Measurements from ENCODE around the gene TXN2.
A peak's percentile ranks its signal among the peaks of the same experiment; 100 is the strongest.
"Not testable (repeated sequence)": the region's sequence is repeated elsewhere in the genome, so short reads cannot be mapped to it uniquely, and the experiment has no call there.

Gene TXN2, protein sequence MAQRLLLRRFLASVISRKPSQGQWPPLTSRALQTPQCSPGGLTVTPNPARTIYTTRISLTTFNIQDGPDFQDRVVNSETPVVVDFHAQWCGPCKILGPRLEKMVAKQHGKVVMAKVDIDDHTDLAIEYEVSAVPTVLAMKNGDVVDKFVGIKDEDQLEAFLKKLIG

GRCh38 chr22:36481393-36482168 is at the start of gene TXN2:
TXN2 (minus strand) TSS chr22:36481640; CDS start chr22:36480837, 803 bp downstream.
- DNase-seq (ENCODE audit: low read depth), result peak; percentile 93

DNA sequence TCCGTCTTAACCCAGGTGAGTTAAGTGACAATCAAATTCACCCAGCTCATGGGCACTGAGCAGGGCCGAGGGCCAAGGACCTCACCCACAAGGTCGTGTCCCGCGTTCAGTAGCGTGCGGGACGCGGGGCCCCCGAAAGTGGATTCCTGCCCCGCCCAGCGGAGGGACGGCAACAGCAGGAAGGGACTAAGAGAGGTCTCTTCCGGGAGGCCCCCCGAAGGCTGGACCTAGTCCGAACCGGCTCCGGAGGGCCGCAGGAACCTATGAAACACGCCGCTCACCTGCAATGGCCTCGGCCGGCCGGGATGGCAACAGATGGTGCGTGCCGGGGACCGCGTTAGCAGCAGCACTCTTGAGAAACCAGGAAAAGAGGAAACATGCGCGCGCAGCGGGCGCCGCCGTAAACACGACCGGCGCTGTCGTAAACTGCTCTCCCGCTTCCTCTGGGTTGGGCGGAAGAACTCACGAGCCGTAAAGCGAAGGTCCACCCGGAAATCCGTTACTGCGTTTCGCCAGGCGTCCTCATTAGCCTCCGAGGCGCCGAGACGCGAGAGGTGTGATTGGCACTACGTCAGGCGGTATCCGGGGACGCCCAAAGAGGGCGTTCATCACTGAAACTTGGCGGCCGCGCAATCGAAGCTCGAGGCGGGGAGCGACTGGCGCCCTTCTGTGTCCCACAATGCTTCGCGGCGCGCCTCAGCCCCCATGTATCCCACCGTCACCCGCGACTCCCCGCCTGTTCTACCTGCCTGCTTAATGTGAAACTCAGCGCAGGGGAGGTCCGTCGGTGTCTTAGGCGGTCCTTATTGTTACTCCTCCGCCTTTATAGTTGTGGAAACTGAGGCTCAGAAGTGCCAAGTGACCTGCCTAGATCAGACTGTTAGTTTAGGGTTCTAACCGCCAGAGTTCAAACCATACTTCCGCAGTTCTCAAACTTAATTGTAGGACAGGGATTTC is 47.6 kb upstream of the TXN2 start, which contains the start of gene EIF3D:
Gene EIF3D, minus strand, starts transcription at position 372 of the 957 bp plus-strand sequence. CDS start 3,045 bp downstream, outside the sequence.
- DNase-seq (ENCODE audit: low read depth), result peak; percentile 96

- DNase-seq (ENCODE audit: low read depth), result no peak
Observed at GRCh38 chr22:36528341-36528740, 46.9 kb upstream of the TXN2 start.

GRCh38 chr22:36522662-36523061 is 41.2 kb upstream of the TXN2 start:
- DNase-seq (ENCODE audit: low read depth), result no peak

DNA sequence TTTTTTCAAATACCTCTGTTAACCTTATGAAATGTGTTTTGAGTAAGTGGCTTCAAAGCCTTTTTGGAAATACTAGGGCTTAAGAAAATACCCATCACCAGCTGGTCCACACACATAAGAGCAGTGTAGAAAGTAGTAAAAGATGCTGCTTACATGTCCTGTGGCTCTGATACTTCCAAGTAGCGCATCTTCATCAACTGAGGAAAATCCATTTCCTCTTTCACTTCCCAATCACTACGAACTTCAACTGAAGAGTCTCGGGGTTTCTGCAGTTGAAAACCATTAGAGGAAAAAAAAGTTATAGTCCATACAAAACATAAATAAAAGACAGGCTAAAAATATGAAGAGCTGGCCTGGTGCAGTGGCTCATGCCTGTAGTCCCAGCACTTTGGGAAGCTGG is 39.0 kb upstream of the TXN2 start:
- no peak for DNase-seq (ENCODE audit: low read depth)

GRCh38 chr22:36519906-36520305 is 38.5 kb upstream of the TXN2 start:
- DNase-seq (ENCODE audit: low read depth), result not testable (repeated sequence)

DNA sequence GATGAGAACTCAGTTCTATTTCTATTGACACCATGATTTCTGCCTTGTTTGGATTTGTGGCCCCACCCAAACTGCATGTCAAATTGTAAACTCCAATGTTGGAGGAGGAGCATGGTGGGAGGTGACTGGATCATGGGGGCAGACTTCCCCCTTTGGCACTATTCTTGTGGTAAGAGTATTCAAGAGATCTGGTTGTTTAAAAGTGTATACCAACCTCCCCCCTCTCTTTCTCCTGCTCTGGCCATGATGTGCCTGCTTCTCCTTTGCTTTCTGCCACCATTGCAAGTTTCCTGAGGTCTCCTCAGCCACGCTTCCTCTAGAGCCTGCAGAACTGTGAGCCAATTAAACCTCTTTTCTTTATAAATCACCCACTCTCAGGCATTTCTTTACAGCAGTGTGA is 33.3 kb upstream of the TXN2 start:
- DNase-seq (ENCODE audit: low read depth), result no peak

DNA sequence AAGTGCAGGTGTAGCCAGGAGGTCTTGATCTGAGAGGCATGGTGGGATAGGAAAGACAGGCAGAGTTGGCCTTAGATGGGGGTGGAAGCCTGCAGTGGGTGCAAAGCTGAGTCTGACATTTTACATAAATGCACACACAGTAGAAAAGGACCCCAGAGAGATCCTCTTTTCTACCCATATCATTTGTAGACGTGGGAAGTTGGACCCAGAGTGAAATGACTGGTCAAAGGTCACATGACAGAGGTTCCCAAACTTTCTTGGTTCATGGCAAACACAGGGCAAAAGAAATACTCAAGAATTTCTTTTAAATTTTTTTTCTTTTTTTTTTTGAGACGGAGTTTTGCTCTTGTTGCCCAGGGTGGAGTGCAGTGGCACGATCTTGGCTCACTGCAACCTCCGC is 31.6 kb upstream of the TXN2 start:
- no peak for DNase-seq (ENCODE audit: low read depth)

DNA sequence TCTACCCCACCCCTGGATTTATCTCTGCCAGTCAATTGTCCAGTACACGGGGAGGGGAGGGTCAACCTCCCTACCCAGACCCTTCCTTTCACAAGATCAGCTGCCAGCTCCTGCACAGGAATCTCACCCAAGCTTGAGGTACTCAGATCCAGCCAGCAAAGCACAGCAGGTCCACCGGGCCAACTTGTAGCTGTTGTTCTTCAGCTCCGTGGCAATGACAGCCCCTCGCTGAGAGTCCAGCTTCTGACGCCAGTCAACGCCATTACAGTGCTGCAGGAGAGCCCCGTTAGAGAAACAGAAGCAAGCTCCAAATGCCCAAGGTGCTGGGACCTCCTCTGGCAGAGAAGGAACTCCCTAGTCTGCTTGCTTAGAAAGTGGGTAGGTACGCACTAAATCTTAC is 30.9 kb upstream of the TXN2 start:
- DNase-seq (ENCODE audit: low read depth), result no peak

DNA sequence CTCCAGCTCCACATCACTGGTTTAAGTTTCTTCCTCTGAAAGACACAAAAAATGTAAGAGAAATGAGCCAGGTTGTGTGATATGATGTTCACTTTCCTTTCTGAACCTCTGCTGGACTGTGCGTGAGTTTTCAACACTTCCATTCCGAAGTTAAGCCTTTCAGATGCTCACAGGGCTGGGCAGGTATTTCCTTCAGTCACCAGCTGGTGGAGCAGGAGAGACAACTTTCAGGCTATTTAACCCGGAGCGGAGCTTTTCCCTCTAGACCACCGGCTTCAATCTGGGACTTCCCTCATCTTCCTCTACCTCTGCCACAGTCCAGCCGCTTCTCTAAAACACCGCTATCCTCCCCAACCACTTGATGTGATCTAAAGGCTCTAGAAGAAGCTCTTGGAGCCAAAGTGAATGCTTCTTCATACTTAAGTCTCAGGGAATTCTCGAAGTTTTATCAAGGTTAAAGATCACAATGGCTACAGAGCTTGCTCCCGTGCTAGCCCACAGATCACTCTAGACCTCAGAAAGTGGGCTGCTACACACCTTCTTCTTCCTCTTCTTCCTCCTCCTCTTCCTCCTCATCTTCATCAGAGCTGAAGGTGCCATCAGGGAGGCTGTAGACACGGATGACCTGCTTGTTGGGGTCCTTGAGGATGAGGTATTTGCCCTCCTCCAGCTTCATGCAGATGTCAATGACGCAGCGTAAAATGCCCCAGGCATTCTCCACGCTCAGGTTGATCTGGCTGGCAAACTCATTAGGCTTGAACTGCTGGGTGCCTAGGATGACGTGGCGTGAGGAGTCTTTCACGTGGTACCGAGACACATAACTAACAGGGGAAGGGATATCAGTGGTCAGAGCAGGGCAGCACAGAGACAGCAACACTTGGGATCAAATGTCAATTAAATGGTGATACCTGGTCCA is 29.8 kb upstream of the TXN2 start:
- DNase-seq (ENCODE audit: low read depth), result peak; percentile 8

- DNase-seq (ENCODE audit: low read depth), result no peak
Observed at GRCh38 chr22:36510384-36510783, 28.9 kb upstream of the TXN2 start.

DNA sequence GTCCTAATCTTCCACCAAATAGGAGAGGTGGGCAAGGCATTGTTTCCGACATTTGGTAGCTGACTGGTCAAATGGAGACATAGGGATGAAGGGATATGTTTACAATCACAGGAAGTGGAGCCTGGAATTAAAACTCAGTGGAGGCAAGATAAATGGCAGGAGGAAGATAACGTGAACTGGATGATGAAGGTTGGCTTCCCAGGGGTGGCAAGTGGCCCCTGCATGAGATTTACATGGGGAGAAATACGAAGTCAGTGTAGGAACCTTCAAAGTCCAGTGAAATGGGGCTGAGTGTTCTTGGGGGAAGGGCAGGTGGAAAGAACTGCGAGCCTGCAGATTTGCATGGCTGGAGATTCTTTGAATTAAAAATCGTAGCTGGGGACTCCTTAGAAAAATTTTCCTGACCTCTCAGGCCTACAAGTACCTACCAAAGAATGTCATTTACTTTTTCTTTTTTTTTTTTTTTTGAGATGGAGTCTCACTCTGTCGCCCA is 26.1 kb upstream of the TXN2 start:
- no peak for DNase-seq (ENCODE audit: low read depth)

DNA sequence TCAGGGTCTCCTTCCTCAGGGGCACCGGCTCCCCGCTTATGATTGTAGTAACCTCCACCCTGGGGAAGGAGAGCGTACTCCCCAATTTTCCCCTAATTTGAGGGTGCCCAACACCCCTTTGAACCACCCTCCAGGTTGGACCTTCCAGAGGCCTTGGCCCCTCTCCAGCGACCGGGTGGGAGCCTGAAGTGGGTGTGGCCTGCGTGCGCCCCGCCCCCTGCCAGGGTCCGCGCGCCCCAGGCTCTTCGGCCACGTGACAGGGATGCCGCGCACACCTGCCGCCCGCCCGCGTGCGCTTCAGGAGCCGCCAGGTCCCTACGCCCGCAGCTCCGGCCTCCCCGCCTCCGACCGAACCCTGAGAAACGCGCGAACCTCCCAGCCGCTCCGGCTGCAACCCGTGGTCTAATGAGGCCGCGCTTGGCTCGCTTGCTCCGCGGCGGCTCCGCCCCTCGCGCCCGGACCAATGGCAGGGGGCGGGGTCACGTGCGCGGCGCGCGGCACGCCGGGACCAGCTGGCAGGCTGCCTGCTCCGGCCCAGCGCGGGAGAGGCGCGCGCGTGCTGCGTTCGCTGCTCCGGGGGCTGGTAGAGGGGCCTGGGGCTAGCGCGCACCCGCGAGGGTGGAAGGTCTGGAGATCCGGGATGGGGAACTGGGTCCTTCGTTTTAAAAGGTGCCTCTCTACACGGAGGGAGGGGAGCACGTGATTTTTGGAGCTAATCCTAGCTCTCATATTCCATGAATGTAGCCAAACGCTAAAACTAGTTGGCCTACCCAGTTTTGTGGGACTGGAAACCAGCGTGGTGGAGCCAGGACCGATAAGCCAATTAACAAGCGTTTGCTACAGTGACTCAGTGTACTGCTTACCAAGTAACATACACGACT is 25.4 kb upstream of the TXN2 start, which contains the start of gene FOXRED2:
Gene FOXRED2, minus strand, starts transcription at position 404 of the 881 bp plus-strand sequence. CDS start 618 bp downstream, outside the sequence.
- peak; percentile 68 for DNase-seq (ENCODE audit: low read depth)

- no peak for DNase-seq (ENCODE audit: low read depth)
Observed at GRCh38 chr22:36505998-36506635, 24.7 kb upstream of the TXN2 start.

GRCh38 chr22:36497910-36498665 is 16.6 kb upstream of the TXN2 start:
- DNase-seq (ENCODE audit: low read depth), result no peak

DNA sequence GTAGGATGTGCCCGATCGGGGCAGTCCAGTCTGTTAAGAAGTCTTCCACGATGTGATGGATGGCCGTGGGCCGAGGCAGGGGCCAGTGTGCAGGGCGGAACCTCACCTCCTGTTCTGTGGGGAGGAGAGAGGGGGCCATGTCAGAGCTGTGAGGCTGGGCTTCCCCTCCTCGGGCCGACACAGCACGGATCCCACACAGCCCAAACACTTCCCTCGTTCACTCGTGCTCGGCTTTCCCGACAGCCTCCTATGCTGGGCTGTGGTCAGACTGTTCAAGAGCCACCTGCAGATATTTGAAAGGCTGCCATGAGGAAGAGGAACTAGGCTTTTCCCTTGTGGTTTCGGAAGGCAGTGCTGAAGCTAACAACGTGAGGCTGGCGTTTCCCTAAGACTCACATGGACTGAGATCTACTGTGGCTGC is 12.3 kb upstream of the TXN2 start:
- DNase-seq (ENCODE audit: low read depth), result no peak

- DNase-seq (ENCODE audit: low read depth), result no peak
Observed at GRCh38 chr22:36492109-36492508, 10.7 kb upstream of the TXN2 start.

GRCh38 chr22:36491155-36491554 is 9.7 kb upstream of the TXN2 start:
- no peak for DNase-seq (ENCODE audit: low read depth)

Measured in stimulated activated CD8-positive, alpha-beta memory T cell treated with anti-CD3 and anti-CD28 coated beads, Interleukin-12 subunit alpha, Interleukin-12 subunit beta, amount 100 ng/mL, for 1 hour (primary cell).